Upper lobe of left lung (tissue), 4 donors: ENCODE results near the gene DGLUCY.

Source experiments
- CTCF ChIP-seq, 6 experiments: fragments of 450-650 bp in 4 of 6; fragments of 200-600 bp in 2 of 6; sonication (generic) in 2 of 6; IDR thresholded peaks; one replicate each; pipeline ENCODE4 v1.5.1; 2016 to 2019; ENCODE audit warnings: antibody characterized with exemption in 6 of 6
- POLR2A ChIP-seq, 4 donors: fragments of 450-650 bp; IDR thresholded peaks; one replicate each; pipeline ENCODE4 v1.5.1; 2016 to 2017; ENCODE audit warnings: antibody characterized with exemption in 4 of 4, mild to moderate bottlenecking in 2 of 4
- POLR2AphosphoS5 ChIP-seq, 2 donors: sonication (generic); formaldehyde crosslinking; IDR thresholded peaks; one replicate each; pipeline ENCODE4 v1.5.1; 2017; ENCODE audit warnings: antibody characterized with exemption in 2 of 2

- TF ChIP-seq POLR2A (IDR thresholded peaks at IDR 0.05) (no peak), POLR2AphosphoS5 (IDR thresholded peaks at IDR 0.05) (no peak), CTCF (IDR thresholded peaks at IDR 0.05) (no peak)
These were observed 156.3 kb downstream of the DGLUCY start for GRCh38 chr14:91270188-91270587.
